Measurements from ENCODE around the gene ITFG1. TPM values are rescaled to one million over a fixed set of nuclear protein-coding genes. Genes with fewer than 3 reads are reported as not detected.
"Not testable (repeated sequence)": the region's sequence is repeated elsewhere in the genome, so short reads cannot be mapped to it uniquely, and the experiment has no call there.

The ITFG1 gene
- total RNA-seq, 1 donor from 2014 or later: 26.1 TPM

GRCh38 chr16:47486856-47487255 is 26.0 kb upstream of the ITFG1 start:
- Mint-ChIP-seq H3K27ac (no peak overlapping the region), H3K4me1 (peaks cover 4% of the 10 kb centered on the region), H3K36me3 (ENCODE audit: low read depth) (peaks cover 26% of the 10 kb centered on the region), H3K4me3 (no peak overlapping the region), H3K27me3 (no peaks in the 10 kb centered on the region), H3K9me3 (peaks cover 22% of the 10 kb centered on the region)
- no peak for DNase-seq
- intact Hi-C loops (cut with micrococcal nuclease): no loop called here

- no peaks in the 10 kb centered on the region for H3K27me3 Mint-ChIP-seq
- H3K4me1 Mint-ChIP-seq: peaks cover 10% of the 10 kb centered on the region
- intact Hi-C loops (cut with micrococcal nuclease): no loop called here
- H3K4me3 Mint-ChIP-seq: no peak overlapping the region
- peaks cover 22% of the 10 kb centered on the region for H3K36me3 Mint-ChIP-seq (ENCODE audit: low read depth)
- no peak overlapping the region for H3K27ac Mint-ChIP-seq
- H3K9me3 Mint-ChIP-seq: peaks cover 12% of the 10 kb centered on the region
- no peak for DNase-seq
Measured at GRCh38 chr16:47483616-47484015, 22.8 kb upstream of the ITFG1 start.

DNA sequence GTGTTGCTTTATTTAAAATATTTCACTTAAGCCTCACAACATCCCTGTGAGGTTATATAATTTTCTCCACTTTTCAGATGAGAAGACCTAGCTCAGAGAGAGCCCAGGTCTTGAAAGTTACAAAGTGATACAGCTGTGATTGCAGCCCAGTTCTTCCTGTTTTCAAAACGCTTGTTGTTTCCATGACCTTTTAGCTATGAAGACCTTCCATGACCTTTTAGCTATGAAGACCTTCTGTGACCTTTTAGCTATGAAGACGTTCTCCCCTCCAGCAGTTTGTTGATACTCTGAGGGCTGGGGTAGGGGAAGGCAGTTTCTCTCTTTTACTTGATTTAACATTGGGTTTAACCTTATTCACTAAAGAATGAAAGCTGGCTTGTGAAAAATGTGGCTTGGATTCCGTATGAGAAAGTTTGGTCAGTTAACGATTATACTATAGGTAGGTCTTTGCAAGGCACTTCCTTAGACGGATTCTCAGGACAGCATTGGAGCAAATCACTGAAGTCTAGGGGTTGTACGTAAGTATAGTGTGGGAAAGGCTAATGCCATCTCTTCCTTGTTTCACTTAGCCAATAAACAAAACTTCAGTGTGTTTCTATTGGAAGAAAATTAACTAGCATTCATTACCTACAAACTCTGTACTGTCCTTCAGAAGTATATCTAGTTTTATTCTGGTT is 21.0 kb upstream of the ITFG1 start:
- Mint-ChIP-seq H3K4me1 (peaks cover 10% of the 10 kb centered on the region), H3K9me3 (peaks cover 4% of the 10 kb centered on the region), H3K4me3 (no peak overlapping the region), H3K36me3 (ENCODE audit: low read depth) (peaks cover 13% of the 10 kb centered on the region), H3K27ac (no peak overlapping the region), H3K27me3 (no peaks in the 10 kb centered on the region)
- no peak for DNase-seq
- intact Hi-C loops (cut with micrococcal nuclease): no loop called here

- Mint-ChIP-seq H3K36me3 (ENCODE audit: low read depth) (peaks cover 7% of the 10 kb centered on the region), H3K9me3 (no peaks in the 10 kb centered on the region), H3K4me1 (peaks cover 10% of the 10 kb centered on the region), H3K27me3 (no peaks in the 10 kb centered on the region), H3K27ac (no peak overlapping the region), H3K4me3 (no peak overlapping the region)
- intact Hi-C loops (cut with micrococcal nuclease): no loop called here
- DNase-seq: no peak
Measured at GRCh38 chr16:47480410-47480809, 19.5 kb upstream of the ITFG1 start.

GRCh38 chr16:47477679-47478078 is 16.8 kb upstream of the ITFG1 start:
- intact Hi-C loops (cut with micrococcal nuclease): no loop called here
- Mint-ChIP-seq H3K9me3 (no peaks in the 10 kb centered on the region), H3K27ac (no peak overlapping the region), H3K4me3 (no peak overlapping the region), H3K4me1 (peaks cover 10% of the 10 kb centered on the region), H3K36me3 (ENCODE audit: low read depth) (peaks cover 7% of the 10 kb centered on the region), H3K27me3 (no peaks in the 10 kb centered on the region)
- DNase-seq: no peak

GRCh38 chr16:47476654-47477345 is 15.9 kb upstream of the ITFG1 start:
- Mint-ChIP-seq H3K27ac (no peak overlapping the region), H3K9me3 (no peaks in the 10 kb centered on the region), H3K4me3 (no peak overlapping the region), H3K27me3 (no peaks in the 10 kb centered on the region), H3K4me1 (peaks cover 8% of the 10 kb centered on the region), H3K36me3 (ENCODE audit: low read depth) (peaks cover 7% of the 10 kb centered on the region)
- intact Hi-C loops (cut with micrococcal nuclease): no loop called here
- no peak for DNase-seq

- no peak for DNase-seq
- H3K4me3 Mint-ChIP-seq: no peak overlapping the region
- intact Hi-C loops (cut with micrococcal nuclease): no loop called here
- H3K4me1 Mint-ChIP-seq: peaks cover 2% of the 10 kb centered on the region
- no peaks in the 10 kb centered on the region for H3K9me3 Mint-ChIP-seq
- H3K27ac Mint-ChIP-seq: no peak overlapping the region
- H3K36me3 Mint-ChIP-seq (ENCODE audit: low read depth): peaks cover 6% of the 10 kb centered on the region
- H3K27me3 Mint-ChIP-seq: no peaks in the 10 kb centered on the region
Measured at GRCh38 chr16:47475786-47476185, 14.9 kb upstream of the ITFG1 start.

DNA sequence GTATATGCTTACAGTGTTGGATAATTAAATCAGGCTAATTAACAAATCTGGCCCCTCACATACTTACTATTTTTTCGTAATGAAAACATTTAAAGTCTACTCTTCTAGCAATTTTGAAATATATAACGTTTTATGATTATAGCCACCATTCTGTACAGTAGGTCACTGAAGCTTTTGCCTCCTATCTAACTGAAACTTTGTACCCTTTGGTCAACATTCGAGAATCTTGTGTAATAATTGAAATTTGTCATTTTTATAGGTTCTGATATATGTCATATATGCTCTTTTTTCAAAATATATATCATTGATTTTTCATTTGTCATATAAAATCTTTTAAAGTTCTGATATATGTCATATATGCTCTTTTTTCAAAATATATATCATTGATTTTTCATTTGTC is 12.9 kb upstream of the ITFG1 start:
- Mint-ChIP-seq H3K36me3 (ENCODE audit: low read depth) (peaks cover under 1% of the 10 kb centered on the region), H3K27me3 (no peaks in the 10 kb centered on the region), H3K9me3 (no peaks in the 10 kb centered on the region), H3K4me1 (no peaks in the 10 kb centered on the region), H3K4me3 (no peak overlapping the region), H3K27ac (no peak overlapping the region)
- intact Hi-C loops (cut with micrococcal nuclease): no loop called here
- no peak for DNase-seq

DNA sequence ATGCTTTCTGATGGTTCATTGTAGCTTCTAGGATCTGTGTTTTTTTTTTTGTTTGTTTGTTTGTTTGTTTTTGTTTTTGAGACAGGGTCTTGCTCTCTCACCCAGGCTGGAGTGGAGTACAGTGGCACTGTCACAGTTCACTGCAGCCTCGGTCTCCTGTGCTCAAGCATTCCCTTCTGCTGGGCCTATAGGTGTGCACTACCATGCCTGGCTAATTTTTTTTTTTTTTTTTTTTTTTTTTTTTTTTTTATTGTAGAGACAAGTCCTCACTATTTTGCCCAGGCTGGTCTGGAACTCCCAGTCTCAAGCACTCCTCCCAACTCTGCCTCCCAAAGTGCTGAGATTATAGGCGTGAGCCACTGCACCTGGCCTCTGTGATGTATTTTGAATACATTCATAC is 12.1 kb upstream of the ITFG1 start:
- intact Hi-C loops (cut with micrococcal nuclease); H3K27ac Mint-ChIP-seq; H3K9me3 Mint-ChIP-seq; DNase-seq; H3K36me3 Mint-ChIP-seq (ENCODE audit: low read depth); H3K4me1 Mint-ChIP-seq; H3K27me3 Mint-ChIP-seq; H3K4me3 Mint-ChIP-seq: not testable (repeated sequence)

DNA sequence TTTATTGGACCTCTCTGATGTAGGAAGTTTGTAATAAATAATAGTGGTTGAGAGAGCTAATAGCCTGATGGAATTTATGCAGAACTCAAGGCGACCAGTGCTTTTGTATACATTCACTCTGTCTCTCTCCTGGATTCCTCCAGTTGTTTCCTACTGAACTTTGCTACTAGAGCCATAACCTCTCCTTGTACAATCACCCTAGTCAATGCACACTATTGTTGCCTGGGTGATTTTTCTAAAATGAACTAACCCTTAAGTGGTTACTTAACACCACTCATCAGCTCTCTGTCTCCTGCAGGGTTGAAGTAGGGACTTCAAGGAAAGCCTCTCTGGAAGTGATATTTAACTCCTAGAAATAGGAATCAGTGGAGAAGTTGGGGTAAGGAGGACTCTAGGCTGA is 9.9 kb upstream of the ITFG1 start:
- Mint-ChIP-seq H3K9me3 (no peaks in the 10 kb centered on the region), H3K4me1 (peaks cover 2% of the 10 kb centered on the region), H3K4me3 (no peak overlapping the region), H3K27me3 (no peaks in the 10 kb centered on the region), H3K27ac (no peak overlapping the region), H3K36me3 (ENCODE audit: low read depth) (no peaks in the 10 kb centered on the region)
- intact Hi-C loops (cut with micrococcal nuclease): no loop called here
- DNase-seq: no peak

DNA sequence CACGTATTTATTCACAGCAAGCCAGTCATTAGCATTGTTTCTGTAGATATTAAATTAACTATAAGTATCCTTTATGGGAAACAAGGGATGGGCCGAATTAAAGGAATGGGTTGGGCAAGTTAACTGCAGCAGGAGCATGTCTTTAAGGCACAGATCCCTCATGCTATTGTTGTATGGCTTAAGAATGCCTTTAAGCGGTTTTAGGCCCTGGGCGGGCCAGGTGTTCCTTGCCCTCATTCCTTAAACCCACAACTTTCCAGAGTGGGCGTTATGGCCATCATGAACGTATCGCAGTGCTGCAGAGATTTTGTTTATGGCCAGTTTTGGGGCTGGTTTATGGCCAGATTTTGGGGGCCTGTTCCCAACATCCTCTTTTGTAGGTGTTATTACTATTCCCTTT is 9.3 kb upstream of the ITFG1 start:
- intact Hi-C loops (cut with micrococcal nuclease): no loop called here
- Mint-ChIP-seq H3K4me3 (no peak overlapping the region), H3K36me3 (ENCODE audit: low read depth) (no peaks in the 10 kb centered on the region), H3K9me3 (no peaks in the 10 kb centered on the region), H3K27ac (no peak overlapping the region), H3K27me3 (no peaks in the 10 kb centered on the region), H3K4me1 (peaks cover 4% of the 10 kb centered on the region)
- DNase-seq: no peak

GRCh38 chr16:47469227-47469626 is 8.4 kb upstream of the ITFG1 start:
- Mint-ChIP-seq H3K9me3 (no peaks in the 10 kb centered on the region), H3K4me3 (no peak overlapping the region), H3K27ac (no peak overlapping the region), H3K27me3 (no peaks in the 10 kb centered on the region), H3K4me1 (peaks cover 4% of the 10 kb centered on the region), H3K36me3 (ENCODE audit: low read depth) (no peaks in the 10 kb centered on the region)
- no peak for DNase-seq
- intact Hi-C loops (cut with micrococcal nuclease): loop anchor here (10.0 kb wide), 1 partner anchor 266 kb away; no protein-coding TSS in a partner anchor

DNA sequence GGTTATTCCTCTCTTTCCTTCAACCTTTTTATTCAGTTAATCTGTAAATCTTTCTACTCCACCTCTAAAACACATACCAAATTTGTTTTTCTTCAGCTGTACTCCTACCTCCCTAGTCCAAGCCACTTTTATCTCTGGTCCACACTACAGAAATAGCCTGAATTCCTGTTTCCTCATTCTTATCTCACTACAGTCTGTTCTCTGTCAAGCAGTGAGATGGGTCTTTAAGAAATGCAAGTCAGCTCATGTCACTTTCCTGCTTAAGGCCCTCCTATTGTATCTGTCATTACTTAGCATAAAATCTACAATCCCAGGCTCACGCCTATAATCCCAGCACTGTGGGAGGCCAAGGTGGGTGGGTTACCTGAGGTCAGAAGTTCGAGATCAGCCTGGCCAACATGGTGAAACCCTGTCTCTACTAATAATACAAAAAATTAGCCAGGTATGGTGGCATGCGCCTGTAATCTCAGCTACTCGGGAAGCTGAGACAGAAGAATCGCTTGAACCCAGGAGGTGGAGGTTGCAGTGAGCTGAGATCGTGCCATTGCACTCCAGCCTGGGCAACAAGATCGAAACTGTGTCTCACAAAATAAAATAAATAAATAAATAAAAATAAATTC is 7.3 kb upstream of the ITFG1 start:
- not testable (repeated sequence) for H3K4me3 Mint-ChIP-seq; H3K4me1 Mint-ChIP-seq; DNase-seq; H3K27ac Mint-ChIP-seq; H3K36me3 Mint-ChIP-seq (ENCODE audit: low read depth); H3K27me3 Mint-ChIP-seq; H3K9me3 Mint-ChIP-seq
- intact Hi-C loops (cut with micrococcal nuclease): loop anchor here (10.0 kb wide), 1 partner anchor 267 kb away; no protein-coding TSS in a partner anchor

GRCh38 chr16:47467501-47467900 is 6.6 kb upstream of the ITFG1 start:
- H3K4me1 Mint-ChIP-seq: peaks cover 13% of the 10 kb centered on the region
- no peak for DNase-seq
- H3K27ac Mint-ChIP-seq: no peak overlapping the region
- H3K27me3 Mint-ChIP-seq: no peaks in the 10 kb centered on the region
- no peak overlapping the region for H3K4me3 Mint-ChIP-seq
- H3K36me3 Mint-ChIP-seq (ENCODE audit: low read depth): no peaks in the 10 kb centered on the region
- intact Hi-C loops (cut with micrococcal nuclease): loop anchor here (10.0 kb wide), 1 partner anchor 267 kb away; no protein-coding TSS in a partner anchor
- H3K9me3 Mint-ChIP-seq: no peaks in the 10 kb centered on the region
